Measurements from ENCODE around the gene MYO9B. TPM values are rescaled to one million over a fixed set of nuclear protein-coding genes. Genes with fewer than 3 reads are reported as not detected.

MYO9B gene
- total and polyA plus RNA-seq, 2 experiments from 2014 or later = 20.1 to 71.8 TPM

GRCh38 chr19:17116996-17117702, 41.6 kb downstream of the MYO9B start:
- no peak overlapping the region for H3K9ac ChIP-seq
- no peak overlapping the region for H3K4me2 ChIP-seq (ENCODE audit: unreplicated experiment)
- DNase-seq = peak; percentile 28
- 0 out of 2 replicates have a peak, but pooled peaks cover 4% of the 10 kb centered on the region for H3K4me1 ChIP-seq (ENCODE audit: insufficient read depth)
- in situ Hi-C loops (cut with MboI) = no loop called here
- no peak overlapping the region for H3K27ac ChIP-seq
- no peaks in the 10 kb centered on the region for H3K9me2 ChIP-seq (ENCODE audit: insufficient read depth)
- H3K79me2 ChIP-seq (ENCODE audit: insufficient read depth) = peaks cover 100% of the 10 kb centered on the region
- no peaks in the 10 kb centered on the region for H3K9me3 ChIP-seq (ENCODE audit: low read depth)
- no peak for TF ChIP-seq EZH2 (IDR thresholded peaks at IDR 0.05; ENCODE audit: insufficient read depth, poor library complexity, severe bottlenecking)
- no peak for TF ChIP-seq EZH2phosphoT487 (IDR thresholded peaks at IDR 0.05; ENCODE audit: insufficient read depth, low read depth)
- H3K36me3 ChIP-seq (ENCODE audit: low read depth) = no peaks in the 10 kb centered on the region; the same call in 1 of the 2 replicates
- no peak overlapping the region for H2AFZ ChIP-seq
- H3K4me3 ChIP-seq = no peak overlapping the region
- H3F3A ChIP-seq (ENCODE audit: insufficient read depth) = 0 out of 2 replicates have a peak, but pooled peaks cover 6% of the 10 kb centered on the region
- H4K20me1 ChIP-seq (ENCODE audit: insufficient read depth) = no peaks in the 10 kb centered on the region
- WGBS, 2 experiments (ENCODE audit: low coverage in 1 of 2, low lambda C conversion rate in 2 of 2, missing lambda C conversion rate in 2 of 2) = 64 to 67% methylated on average over 14 of the region's 14 CpGs
- H3K27me3 ChIP-seq (replicated peaks; ENCODE audit: insufficient read depth) = no peaks in the 10 kb centered on the region

DNA sequence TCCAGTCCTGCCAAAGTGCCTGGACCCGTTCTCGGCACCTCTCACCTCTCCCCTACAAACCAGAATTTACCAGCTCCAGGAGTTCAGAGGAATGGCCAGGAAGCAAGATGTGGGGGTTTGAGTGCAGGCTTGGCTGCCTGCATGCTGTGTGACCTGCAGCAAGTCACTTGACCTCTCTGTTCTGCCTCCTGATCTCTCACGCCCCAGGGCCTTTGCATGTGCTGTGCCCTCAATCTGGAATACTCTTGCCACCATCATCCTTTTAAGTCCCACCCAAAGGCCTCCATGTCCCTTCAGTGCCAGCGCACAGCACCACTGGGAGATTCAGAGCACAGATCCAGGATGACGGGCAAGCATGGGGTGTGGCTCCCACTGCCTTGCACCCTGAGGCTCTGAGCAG, 43.4 kb downstream of the MYO9B start:
- in situ Hi-C loops (cut with MboI) = no loop called here
- no peaks in the 10 kb centered on the region for H4K20me1 ChIP-seq (ENCODE audit: insufficient read depth)
- H3K4me2 ChIP-seq (ENCODE audit: unreplicated experiment) = no peak overlapping the region
- peaks cover 100% of the 10 kb centered on the region for H3K79me2 ChIP-seq (ENCODE audit: insufficient read depth)
- WGBS, 2 experiments (ENCODE audit: low coverage in 1 of 2, low lambda C conversion rate in 2 of 2, missing lambda C conversion rate in 2 of 2) = 96 to 98% methylated on average over 5 of the region's 5 CpGs
- no peak for TF ChIP-seq EZH2 (IDR thresholded peaks at IDR 0.05; ENCODE audit: insufficient read depth, poor library complexity, severe bottlenecking)
- TF ChIP-seq EZH2phosphoT487 (IDR thresholded peaks at IDR 0.05; ENCODE audit: insufficient read depth, low read depth) = no peak
- no peak overlapping the region for H3K9ac ChIP-seq
- DNase-seq = no peak
- no peaks in the 10 kb centered on the region for H3K9me2 ChIP-seq (ENCODE audit: insufficient read depth)
- no peak overlapping the region for H3K27ac ChIP-seq
- H3K36me3 ChIP-seq (ENCODE audit: low read depth) = no peaks in the 10 kb centered on the region
- H3K9me3 ChIP-seq (ENCODE audit: low read depth) = no peaks in the 10 kb centered on the region
- H3K4me3 ChIP-seq = no peak overlapping the region
- H3K27me3 ChIP-seq (replicated peaks; ENCODE audit: insufficient read depth) = no peaks in the 10 kb centered on the region
- H3F3A ChIP-seq (ENCODE audit: insufficient read depth) = 0 out of 2 replicates have a peak, but pooled peaks cover 15% of the 10 kb centered on the region
- no peak overlapping the region for H2AFZ ChIP-seq
- H3K4me1 ChIP-seq (ENCODE audit: insufficient read depth) = 0 out of 2 replicates have a peak, but pooled peaks cover 4% of the 10 kb centered on the region

GRCh38 chr19:17121736-17122293, 46.2 kb downstream of the MYO9B start:
- 31 to 37% methylated on average over 9 of the region's 9 CpGs for WGBS, 2 experiments (ENCODE audit: low coverage in 1 of 2, low lambda C conversion rate in 2 of 2, missing lambda C conversion rate in 2 of 2)
- H4K20me1 ChIP-seq (ENCODE audit: insufficient read depth) = no peaks in the 10 kb centered on the region
- peak; percentile 88 for DNase-seq

GRCh38 chr19:17123041-17123440, 47.5 kb downstream of the MYO9B start:
- peaks cover 97% of the 10 kb centered on the region for H3K79me2 ChIP-seq (ENCODE audit: insufficient read depth)
- H2AFZ ChIP-seq = no peak overlapping the region
- in situ Hi-C loops (cut with MboI) = no loop called here
- H3K27me3 ChIP-seq (replicated peaks; ENCODE audit: insufficient read depth) = no peaks in the 10 kb centered on the region
- no peaks in the 10 kb centered on the region for H3K36me3 ChIP-seq (ENCODE audit: low read depth)
- no peaks in the 10 kb centered on the region for H3K9me2 ChIP-seq (ENCODE audit: insufficient read depth)
- peaks cover 23% of the 10 kb centered on the region for H3K4me1 ChIP-seq (ENCODE audit: insufficient read depth)
- H3F3A ChIP-seq (ENCODE audit: insufficient read depth) = 0 out of 2 replicates have a peak, but pooled peaks cover 15% of the 10 kb centered on the region
- H3K4me3 ChIP-seq = no peak overlapping the region
- H3K4me2 ChIP-seq (ENCODE audit: unreplicated experiment) = no peak overlapping the region
- no peaks in the 10 kb centered on the region for H4K20me1 ChIP-seq (ENCODE audit: insufficient read depth)
- no peak for TF ChIP-seq EZH2 (IDR thresholded peaks at IDR 0.05; ENCODE audit: insufficient read depth, poor library complexity, severe bottlenecking)
- 98 to 100% methylated on average over 2 of the region's 2 CpGs for WGBS, 2 experiments (ENCODE audit: low coverage in 1 of 2, low lambda C conversion rate in 2 of 2, missing lambda C conversion rate in 2 of 2)
- no peak for DNase-seq
- H3K9ac ChIP-seq = no peak overlapping the region
- no peaks in the 10 kb centered on the region for H3K9me3 ChIP-seq (ENCODE audit: low read depth)
- peak overlapping the region; percentile 84; the same call in 1 of the 2 replicates for H3K27ac ChIP-seq

More at GRCh38 chr19:17121736-17122293, 46.2 kb downstream of the MYO9B start:
- Histone ChIP-seq H3K36me3 (ENCODE audit: low read depth) (no peaks in the 10 kb centered on the region), H3F3A (ENCODE audit: insufficient read depth) (0 out of 2 replicates have a peak, but pooled peaks cover 15% of the 10 kb centered on the region), H3K4me1 (ENCODE audit: insufficient read depth) (peaks cover 23% of the 10 kb centered on the region), H2AFZ (no peak overlapping the region), H3K9me3 (ENCODE audit: low read depth) (no peaks in the 10 kb centered on the region), H3K27me3 (replicated peaks; ENCODE audit: insufficient read depth) (no peaks in the 10 kb centered on the region), H3K4me2 (ENCODE audit: unreplicated experiment) (no peak overlapping the region), H3K79me2 (ENCODE audit: insufficient read depth) (peaks cover 97% of the 10 kb centered on the region), H3K27ac (peak overlapping the region; percentile 84), H3K9me2 (ENCODE audit: insufficient read depth) (no peaks in the 10 kb centered on the region), H3K9ac (peak overlapping the region; percentile 50; the same call in 1 of the 2 replicates), H3K4me3 (no peak overlapping the region)
- in situ Hi-C loops (cut with MboI) = no loop called here
- no peak for TF ChIP-seq EZH2phosphoT487 (IDR thresholded peaks at IDR 0.05; ENCODE audit: insufficient read depth, low read depth)
- TF ChIP-seq EZH2 (IDR thresholded peaks at IDR 0.05; ENCODE audit: insufficient read depth, poor library complexity, severe bottlenecking) = no peak

Measured in GM23248 (cell line).